GM21526 (cell line): ENCODE measurements around the gene RNF113A.
"Not testable (repeated sequence)": the region's sequence is repeated elsewhere in the genome, so short reads cannot be mapped to it uniquely, and the experiment has no call there.

Experiments
- ATAC-seq: cut with Tn5 transposase; IDR thresholded peaks from one replicate; pipeline ENCODE4 v1.9.1; 2021; ENCODE audit warnings: moderate library complexity; ENCODE audit not compliant: unreplicated experiment, low FRiP score

RNF113A gene

DNA sequence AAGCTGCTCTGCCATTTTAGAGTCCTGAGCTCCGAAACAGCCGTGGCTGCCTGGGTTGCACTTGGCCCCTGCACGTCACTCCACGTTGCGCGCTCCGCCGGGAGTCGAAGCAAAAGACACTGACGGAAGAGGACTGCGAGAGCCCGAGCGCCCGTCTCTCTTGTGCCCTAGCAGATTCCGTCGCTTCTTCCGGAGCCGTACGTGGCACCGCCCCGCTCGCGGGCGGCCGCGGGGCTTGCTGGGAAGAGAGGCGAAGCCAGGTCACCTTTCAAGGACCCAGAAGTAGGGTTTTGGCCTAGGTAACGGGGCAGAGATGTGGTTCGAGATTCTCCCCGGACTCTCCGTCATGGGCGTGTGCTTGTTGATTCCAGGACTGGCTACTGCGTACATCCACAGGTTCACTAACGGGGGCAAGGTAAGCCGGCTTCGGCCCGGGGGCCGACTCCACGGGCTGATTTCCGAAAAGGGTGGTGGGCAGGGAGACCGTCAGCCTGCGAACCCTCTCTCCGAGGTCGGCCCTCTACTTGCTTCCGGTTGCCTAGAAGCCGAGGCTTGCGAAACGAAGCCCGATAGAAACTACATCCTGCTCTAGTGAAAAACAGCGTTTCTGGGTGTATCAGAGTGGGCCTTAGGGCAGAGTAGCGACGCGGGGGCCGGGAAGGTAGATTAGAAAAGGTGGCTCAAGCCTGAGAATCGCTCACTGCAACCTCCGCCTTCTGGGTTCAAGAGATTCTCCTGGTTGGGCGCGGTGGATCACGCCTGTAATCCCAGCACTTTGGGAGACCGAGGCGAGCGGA is at the start of gene RNF113A, which contains the start of gene NDUFA1:
TSS of gene RNF113A (minus strand) at position 135 of the 797 bp plus-strand sequence. CDS start at position 15, 120 bp downstream.
TSS of gene NDUFA1 (plus strand) at position 234 of the 797 bp plus-strand sequence. CDS start at position 314, 80 bp downstream.
- peak; percentile 89 for ATAC-seq

DNA sequence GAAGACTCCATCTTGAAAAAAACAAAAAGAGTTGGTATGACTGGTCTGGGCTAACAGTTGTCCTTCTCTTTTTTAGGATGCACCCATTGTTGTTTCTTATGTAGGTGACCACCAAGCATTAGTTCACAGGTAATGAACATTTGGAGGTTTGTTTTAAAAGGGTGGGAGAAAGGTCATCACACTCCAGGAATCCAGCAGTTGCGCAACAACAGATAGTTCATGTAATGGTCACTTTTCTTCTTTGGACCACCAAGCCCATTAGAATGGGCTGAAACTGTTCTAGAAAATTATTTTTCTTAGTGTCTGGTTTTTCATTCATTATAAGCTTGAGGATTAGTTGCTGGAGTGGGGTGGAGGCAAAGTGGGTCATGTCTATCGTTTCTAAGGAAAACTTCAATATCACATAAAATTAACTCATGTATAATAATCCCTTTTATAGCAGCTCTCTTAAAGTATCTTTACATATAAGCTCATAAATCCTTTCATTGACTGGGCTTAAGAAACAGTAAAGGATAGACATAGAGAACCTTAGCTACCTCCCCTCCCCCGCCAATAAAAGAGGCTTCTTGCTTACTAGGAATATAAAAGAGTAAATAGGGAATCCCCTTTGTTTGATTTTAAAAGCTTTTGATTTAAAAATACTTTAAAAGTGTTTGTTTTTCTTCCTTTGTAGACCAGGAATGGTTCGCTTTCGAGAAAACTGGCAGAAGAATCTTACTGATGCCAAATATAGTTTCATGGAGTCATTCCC is 48.5 kb upstream of the RNF113A start:
- no peak for ATAC-seq

DNA sequence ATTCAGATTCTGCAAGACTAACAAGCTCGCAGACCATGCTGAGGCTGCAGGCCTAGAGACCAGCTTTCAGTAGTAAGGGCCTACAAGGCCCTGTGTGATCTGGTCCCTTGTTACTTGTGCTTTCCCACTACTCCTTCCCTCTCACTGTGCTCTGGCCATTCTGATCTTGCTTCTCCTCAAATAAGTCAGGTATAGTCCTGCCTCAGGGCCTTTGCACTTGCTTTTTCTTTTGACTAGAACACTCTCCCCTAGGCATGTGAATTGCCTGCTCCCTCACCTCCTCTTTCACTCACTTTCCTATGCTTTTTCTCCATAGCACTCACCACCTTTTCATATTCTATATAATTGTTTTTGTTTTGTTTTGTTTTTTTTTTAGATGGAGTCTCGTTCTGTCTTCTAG is 46.3 kb upstream of the RNF113A start:
- ATAC-seq = no peak

DNA sequence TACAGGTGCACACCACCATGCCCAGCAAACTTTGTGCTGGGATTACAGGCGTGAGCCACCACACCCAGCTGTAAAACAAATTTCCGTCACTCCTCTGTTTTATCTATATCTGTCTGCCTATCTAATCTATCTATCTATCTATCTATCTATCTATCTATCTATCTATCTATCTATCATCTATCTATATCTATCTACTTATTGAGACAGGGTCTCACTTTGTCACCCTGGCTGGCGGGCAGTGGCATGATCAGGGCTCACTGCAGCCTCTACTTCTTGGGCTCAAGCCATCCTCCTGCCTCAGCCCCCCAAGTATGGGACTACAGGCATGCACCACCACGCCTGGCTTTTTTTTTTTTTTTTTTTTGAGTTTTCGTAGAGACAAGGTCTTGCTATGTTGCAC is 44.8 kb upstream of the RNF113A start:
- ATAC-seq = no peak

DNA sequence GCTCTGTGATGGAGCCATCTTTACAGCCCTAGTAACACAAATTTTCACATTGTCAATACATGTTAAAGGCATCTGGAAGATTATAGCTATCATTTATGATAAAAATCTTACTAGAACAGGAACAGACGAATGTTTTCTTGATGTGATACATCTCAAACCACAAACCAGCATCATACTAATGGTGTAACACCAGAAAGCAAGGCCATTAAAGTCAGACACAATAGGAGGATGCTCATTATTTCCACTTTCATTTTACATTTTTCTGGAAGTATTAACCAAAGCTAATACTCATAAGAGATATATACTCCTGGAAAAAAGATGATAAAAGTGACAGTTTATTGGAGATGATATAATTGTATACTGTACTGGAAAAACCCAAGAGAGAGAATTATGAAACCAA is 29.4 kb upstream of the RNF113A start:
- ATAC-seq = no peak

DNA sequence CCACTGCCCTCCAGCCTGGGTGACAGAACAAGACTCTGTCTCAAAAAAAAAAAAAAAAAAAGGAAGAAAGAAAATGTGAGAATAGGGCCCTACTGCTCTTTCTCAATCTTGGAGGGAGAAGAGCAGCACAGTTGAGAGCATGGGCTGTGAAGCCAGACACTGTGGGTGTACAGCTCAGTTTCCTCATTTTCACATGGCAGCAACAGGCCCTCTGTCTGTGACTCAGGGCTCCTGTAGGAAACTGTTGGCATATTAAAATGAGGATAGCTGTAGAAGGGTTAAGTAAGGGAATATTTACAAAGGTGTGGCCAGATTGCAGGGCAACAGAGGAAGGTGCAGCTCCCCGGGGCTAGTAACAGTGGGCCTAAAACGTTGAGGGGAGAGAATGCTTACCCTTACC is 27.6 kb upstream of the RNF113A start:
- ATAC-seq = no peak

DNA sequence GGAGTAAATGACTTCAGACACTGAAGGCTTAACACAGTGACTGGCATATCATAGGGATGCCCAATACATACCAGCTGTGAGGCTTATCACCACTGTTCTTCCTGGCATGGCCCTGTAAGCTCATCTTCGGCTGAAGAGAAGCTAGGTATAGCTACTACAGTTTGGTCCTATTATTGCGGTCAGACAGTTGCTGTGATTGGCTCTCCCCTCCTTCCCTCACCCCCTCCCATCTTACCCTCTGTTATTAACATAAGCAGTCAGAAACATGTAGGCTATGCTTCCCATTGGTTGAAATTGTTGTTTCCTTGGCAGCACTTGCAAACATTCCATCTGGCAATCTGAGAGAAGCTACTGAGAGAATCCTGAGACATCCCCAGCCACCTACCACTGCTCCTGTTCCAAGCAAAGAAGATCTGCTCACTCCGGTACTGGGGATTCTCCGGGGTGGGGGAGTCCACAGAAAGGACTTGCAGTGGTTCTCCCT is 24.4 kb upstream of the RNF113A start, which contains the start of gene AKAP14:
TSS of gene AKAP14 (plus strand) at position 51 of the 484 bp plus-strand sequence. CDS start 7,331 bp downstream, outside the sequence.
- ATAC-seq = no peak

DNA sequence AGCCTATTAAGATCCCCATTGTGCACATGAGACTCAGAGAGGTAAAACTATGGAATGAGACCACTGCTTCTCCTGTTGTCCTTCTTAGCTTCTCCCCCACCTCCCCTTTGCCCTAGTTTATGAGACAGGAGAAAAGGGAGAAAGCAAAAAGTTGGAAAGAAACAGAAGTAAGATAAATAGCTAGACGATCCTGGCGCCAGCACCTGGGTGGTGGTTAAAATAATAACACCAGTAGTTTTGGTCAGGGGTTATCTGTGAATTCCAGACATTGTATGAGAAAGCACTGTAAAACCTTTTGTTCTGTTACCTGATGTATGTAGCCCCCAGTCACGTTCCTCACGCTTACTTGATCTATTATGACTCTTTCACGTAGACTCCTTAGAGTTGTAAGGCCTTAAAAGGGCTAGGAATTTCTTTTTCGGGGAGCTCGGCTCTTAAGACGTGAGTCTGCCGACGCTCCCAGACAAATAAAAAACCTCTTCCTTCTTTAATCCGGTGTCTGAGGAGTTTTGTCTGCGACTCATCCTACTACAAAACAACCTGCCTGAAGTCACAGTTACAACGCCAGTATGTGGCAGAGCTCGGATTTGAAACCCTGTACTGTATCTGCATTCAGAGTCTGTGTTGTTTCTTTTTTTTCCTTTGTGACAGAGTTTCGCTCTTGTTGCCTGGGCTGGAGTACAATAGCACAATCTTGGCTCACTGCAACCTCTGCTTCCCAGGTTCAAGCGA is 20.6 kb upstream of the RNF113A start:
- not testable (repeated sequence) for ATAC-seq

DNA sequence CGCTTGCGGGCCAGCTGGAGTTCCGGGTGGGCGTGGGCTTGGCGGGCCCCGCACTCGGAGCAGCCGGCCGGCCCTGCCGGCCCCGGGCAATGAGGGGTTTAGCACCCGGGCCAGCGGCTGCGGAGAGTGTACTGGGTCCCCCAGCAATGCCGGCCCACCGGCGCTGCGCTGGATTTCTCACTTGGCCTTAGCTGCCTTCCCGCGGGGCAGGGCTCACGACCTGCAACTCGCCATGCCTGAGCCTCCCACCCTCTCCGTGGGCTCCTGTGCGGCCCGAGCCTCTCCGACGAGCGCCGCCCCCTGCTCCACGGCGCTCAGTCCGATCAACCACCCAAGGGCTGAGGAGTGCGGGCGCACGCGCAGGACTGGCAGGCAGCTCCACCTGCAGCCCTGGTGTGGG is 19.1 kb upstream of the RNF113A start:
- ATAC-seq = not testable (repeated sequence)

DNA sequence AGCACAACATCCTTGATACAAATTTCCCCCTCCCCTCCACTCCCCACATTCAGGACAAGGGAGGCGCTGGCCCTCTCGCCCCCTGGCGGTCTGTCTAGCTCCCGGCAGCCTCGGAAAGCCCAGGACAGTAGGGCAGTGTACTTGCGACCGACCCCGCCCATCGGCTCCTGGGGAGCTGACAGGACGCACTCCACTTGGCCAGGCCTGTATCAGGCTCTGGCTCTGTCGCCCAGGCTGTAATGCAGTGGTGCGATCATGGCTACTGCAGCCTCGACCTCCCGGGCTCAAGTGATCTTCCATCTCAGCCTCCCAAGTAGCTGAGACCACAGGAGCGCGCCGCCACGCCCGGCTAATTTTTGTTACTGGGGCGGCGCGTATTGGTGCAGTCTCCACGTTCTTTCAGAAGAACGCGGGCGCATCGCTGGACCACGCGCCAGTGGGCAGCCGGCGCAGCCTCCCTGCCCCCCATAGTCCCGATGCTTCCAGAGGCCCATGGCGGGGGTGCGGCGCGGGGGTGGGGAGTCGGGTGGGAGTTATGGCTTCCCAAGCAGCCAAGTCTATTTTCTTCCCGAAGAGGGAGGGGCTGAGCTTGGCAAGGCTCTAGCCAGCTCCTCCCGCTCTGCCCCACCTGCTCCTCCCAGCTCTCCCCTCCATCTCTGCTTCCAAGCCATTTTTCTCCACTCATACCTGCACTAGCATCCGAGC is 16.3 kb upstream of the RNF113A start:
- ATAC-seq = peak; percentile 86

DNA sequence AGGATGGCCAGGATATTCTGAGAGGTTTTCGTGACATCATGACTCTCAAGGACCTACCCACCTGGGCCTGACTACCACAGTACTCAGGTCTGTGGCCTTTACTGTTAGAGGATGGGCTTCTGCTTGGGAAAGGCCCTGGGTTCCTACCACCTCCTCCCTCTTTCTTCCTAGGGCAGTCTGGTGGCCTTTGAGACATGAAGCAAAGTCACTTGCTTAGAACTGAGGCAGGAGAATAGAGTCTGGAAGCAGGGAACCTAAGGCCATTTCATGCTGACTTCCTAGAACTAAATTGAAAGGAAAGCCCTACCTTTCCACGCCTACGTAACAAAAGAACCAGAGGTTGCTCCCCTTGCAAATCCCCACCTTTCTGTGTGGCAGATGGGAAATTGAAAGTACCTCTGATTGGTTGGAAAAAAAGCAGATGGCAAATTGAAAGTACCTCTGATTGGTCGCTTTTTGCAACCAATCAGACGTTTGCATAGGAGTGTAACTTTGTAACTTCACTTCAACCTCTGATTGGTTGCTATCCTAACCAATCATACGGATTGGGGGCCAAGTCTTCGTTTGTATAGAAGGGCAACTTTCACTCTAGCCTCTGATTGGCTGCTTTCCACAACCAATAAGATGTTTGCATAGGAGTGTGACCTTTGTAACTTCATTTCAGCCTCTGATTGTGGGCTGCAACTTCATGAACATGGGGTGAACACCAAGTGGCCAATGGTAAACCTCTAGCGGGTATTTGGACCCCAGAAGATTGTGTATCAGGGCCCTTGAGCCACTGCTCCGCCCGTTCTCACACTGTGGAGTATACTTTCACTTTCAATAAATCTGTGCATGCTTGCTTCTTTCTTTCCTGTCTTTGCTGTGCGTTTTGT is 14.3 kb upstream of the RNF113A start:
- no peak for ATAC-seq

DNA sequence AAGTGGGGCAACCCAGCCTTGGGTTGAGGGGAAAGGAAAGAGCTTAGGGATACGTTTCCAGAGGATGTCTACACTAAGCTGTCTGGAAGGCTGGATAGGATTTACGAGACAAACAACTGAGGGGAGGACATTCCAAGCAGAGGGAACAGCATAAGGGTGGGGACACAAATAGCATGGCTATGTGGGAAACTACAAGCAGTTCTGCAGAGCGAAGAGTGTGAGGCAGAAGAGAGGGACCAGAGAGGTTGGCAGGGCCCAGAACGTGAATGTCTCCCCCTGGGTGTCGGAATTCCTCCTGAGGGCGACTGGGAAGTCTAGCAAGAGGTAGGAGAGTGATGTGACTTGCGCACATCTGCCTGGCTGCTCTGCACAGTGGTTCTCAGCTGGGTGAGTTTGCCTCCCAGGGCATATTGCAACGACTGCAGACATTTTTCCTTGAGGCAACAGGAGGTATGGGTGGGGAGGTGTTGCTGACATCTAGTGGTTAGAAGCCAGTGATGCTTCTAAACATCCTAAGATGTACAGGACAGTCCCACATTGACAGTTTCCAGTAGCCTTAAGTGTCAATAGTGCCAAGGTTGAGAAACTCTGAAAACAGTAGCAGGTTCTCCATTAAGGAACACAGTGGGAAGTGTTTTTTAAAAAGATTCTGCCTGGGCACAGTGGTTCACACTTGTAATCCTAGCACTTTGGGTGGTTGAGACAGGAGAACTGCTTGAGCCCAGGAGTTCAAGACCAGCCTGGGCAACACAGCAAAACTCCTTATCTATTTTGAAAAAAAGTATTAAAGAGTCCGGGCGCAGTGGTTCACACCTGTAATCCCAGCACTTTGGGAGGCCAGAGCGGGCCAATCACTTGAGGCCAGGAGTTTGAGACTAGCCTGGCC is 9.3 kb upstream of the RNF113A start:
- ATAC-seq = peak; percentile 82

DNA sequence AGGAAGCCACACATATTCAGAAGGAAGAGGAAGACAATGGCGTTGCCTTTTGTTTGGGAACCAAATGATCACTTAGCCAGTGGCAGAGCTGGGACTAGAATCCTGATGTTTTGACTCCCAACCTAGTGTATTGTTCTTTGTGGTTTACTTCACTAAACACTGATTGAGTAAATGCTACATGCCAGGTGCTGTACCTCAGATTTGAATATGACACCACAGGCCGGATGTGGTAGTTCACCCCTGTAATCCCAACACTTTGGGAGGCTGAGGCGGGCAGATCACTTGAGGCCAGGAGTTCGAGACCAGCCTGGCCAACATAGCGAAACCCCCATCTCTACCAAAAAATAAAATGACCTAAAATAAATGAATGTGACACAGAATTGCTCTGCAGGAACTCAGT is 8.5 kb upstream of the RNF113A start:
- no peak for ATAC-seq

DNA sequence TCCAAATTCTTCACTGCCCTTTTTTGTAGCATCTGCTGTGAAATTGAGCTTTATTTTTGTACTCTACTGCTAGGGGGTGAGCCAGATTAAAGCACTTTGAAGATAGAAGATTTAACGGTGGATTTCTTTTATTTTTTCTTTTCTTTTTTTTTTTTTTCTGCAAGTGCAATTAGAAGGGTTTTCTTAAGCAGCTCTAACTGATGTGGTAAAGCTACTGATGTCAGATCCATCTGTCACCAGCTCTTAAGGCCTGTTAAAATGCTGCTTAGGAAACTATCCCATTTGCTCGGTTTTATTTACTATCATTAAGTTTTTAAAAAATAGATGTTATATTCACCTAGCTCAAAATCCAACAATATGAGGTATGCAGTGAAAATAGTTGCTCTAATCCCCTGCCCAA is 7.2 kb upstream of the RNF113A start:
- no peak for ATAC-seq

DNA sequence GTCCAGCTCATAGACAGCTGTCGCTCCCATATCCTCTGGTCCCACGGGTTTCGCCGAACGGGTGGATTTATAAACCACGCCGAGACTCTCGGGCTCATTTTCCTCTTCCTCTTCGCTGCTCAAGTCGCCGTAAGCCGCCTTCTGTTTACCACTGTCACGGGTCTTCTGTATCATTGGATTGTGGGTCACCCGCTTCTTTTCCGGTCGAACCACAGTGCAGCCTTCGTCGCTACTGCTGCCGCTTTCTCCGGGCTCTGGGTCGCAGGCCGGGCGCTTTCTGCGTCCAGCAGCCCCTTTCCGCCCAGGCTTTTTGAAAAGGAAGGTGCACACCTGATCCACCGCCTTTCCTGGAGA is 311 bp downstream of the RNF113A start:
- ATAC-seq = peak; percentile 41

DNA sequence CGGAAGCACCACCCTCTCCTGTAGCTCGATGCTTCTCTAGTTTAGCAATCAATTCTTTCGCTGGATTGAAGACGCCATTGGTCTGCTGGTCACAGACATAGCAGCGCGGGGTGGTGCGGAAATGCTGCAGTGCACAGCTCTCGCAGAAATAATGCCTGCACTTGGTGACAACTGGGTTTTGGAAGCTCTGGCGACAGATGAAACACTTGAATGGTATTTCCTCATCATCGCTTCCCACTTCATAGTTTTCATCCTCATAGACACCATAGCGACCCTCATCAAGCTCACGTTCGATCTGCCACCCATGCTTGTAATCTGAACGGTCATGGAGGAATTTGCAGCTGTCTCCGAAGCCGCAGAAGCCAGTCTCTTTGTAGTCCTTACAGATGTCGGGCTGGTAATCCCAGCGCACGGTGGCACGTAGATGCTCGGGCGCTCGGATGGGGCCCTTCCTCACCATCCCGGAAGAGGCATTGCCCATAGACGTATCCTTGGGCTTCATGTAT is 854 bp downstream of the RNF113A start:
- ATAC-seq = peak; percentile 15

DNA sequence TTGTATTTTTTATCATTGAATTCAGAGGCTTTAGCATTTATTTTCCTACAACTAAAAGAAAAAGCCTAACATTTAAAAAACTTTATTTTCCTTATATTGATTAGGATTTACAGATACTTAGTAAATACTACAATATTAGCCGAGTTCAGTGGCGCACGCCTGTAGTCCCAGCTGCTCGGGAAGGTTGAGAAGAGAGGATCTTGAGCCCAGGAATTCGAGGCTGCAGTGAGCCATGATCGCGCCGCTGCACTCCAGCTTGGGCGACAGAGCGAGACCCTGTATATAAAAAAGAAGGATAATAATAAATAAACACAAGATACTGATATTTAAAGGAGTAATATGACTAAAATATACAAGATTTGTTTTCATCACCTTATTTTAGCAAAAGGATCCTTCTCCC is 18.1 kb downstream of the RNF113A start:
- no peak for ATAC-seq
